Middle frontal gyrus (tissue), 1 donor: Measurements from ENCODE around the gene BRINP3.

Experiments
- DNase-seq: peaks from one replicate; pipeline ENCODE4 v3.0.0-alpha.2; 2015; ENCODE audit warnings: low spot score; ENCODE audit errors: extremely low spot score

BRINP3 gene

DNA sequence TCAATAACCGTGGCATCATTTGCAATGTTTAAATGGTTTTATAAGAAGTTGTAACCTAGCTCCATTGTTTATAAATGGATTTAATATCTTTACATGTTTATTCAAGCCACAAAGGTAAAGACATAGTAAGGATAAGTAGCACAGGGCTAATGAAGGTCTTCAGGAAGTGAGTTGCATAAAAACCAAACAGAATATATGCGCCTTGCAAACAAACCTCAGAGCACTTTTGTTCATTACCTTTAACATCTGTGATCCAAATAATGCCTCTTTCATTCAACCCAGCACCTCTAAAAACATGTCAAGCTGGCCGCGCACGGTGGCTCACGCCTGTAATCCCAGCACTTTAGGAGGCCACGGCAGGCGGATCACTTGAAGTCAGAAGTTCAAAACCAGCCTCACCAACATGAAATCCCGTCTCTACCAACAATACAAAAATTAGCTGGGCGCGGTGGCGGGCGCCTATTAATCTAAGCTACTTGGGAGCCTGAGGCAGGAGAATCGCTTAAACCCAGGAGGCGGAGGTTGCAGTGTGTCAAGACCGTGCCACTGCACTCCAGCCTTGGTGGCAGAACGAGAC, 25.3 kb downstream of the BRINP3 start:
- no peak for DNase-seq

- no peak for DNase-seq
Measured at GRCh38 chr1:190444464-190444863, 33.2 kb downstream of the BRINP3 start.

- no peak for DNase-seq
Measured at GRCh38 chr1:190439447-190439846, 38.2 kb downstream of the BRINP3 start.

DNA sequence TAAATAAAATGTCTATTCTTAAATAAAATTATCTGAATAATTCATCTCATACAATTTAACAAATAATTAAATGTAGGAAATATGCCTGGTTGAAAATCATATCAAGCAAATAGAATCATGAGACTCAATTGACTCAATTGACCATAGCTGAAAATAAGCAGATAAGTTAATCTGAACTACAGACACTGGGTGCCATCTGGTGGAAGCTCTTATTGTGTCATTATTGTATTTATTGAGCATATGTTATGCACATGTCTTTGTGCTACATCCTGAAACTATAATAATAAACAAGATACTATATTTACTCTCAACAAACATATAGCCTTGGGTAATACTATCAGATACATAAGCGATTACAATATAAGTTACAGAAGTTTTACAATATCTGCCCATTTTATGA, 41.0 kb downstream of the BRINP3 start:
- DNase-seq = no peak

GRCh38 chr1:190429932-190430331, 47.7 kb downstream of the BRINP3 start:
- no peak for DNase-seq

- DNase-seq = no peak
Measured at GRCh38 chr1:190429141-190429540, 48.5 kb downstream of the BRINP3 start.

DNA sequence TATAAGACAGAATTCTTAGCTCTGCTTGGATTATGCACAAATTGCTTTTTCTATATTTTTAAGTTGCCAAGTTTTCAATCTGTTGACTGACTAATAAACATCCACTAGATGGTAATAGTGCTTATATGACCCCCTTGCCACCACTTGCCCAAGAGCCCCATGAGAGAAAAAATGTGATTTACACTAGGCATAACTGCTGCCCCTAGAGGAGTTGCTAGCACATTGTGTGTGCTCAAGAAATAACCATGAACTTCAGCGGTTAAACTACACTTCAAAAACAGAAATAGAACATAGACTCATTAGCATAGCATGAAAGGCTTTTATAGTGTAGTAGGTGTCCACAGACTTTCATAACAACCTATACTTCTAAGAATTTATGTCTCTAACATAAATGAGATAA, 61.4 kb downstream of the BRINP3 start:
- DNase-seq = no peak

- DNase-seq = no peak
Measured at GRCh38 chr1:190413142-190413541, 64.5 kb downstream of the BRINP3 start.

DNA sequence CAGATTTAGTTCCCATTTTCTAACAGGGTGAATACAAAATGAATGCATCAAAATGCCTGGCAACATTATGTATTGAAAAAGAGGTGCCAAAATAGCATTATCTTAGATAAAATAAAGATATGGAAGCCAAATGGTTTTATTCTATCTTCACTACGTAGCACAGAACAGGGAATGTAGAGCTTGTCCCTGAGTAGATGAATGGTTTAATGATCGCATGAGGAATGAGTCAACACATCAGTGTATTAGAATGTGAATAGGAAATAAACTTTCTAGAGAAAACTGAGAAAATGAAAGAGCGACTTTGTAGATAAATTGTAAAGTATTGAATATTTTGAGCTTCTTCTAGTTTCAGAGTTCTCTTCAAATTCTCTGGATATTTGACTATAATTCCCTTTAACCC, 74.3 kb downstream of the BRINP3 start:
- no peak for DNase-seq

DNA sequence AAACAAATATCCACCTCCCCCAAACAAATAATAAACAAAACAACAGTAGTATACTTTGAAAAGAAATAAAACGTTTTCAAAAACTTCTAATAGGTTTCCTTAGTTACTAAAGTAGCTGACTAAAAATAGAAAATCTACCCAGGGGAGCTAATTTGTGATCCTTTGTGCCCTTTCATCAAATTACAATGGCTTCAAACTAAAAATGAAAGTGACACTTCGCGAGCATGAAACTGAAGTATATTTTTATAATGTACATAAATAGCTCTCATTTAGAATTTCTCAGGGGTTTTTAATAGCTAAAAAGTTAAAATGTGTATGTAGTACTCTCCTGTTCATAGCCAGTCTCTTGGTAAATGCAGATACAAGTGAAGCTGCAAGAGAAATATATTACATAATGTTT, 78.4 kb downstream of the BRINP3 start:
- no peak for DNase-seq

- no peak for DNase-seq
Measured at GRCh38 chr1:190391582-190391981, 86.1 kb downstream of the BRINP3 start.

DNA sequence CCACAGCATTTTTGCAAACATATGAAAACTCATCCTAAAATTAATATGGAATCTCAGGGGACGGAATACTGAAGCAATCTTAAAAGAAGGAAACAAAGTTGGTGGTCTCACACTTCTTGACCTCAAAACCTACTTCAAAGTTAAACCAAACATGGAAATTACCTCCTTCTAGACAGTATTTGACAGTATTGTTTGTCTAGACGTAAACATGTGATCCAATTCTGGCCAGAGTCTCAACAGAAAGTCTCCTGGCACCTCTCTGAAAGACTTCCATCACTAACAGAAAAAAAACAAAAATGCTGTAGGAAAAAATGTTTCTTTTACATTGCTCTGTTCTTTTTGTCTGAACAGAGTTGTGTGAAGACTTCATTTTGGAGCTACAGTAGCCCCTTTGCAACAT, 99.7 kb downstream of the BRINP3 start:
- DNase-seq = no peak

- DNase-seq = no peak
Measured at GRCh38 chr1:190377294-190377693, 100.4 kb downstream of the BRINP3 start.

GRCh38 chr1:190376044-190376443, 101.6 kb downstream of the BRINP3 start:
- no peak for DNase-seq

DNA sequence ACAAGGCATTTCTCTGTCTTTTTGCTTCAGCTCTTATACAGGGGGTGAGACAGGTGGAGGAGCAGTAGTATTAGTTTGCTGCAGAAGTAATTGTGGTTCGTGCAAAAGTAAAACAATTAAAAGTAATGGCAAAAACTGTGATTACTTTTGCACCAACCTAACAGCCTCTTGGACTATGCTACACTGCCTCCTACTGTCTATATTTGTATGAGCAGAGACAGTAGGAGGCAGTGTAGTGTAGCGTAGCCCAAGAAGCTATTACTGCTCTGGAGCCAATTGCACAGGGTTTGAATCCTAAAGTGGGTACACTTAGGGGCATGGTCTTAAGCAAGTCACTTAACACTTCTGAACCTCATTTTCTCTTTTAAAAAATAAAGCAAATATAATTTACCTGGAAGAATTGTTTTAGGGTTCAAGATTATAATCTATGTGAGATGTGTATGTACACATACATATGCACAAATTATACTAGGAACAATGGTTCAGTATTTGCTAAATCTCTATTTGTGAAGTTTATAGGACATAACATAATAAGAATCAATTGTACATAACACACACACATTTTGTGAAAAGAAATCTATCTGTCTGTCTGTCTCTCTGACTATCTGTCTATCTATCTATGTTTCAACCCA, 103.8 kb downstream of the BRINP3 start:
- no peak for DNase-seq

GRCh38 chr1:190367200-190367599, 110.5 kb downstream of the BRINP3 start:
- DNase-seq = no peak

GRCh38 chr1:190365283-190365682, 112.4 kb downstream of the BRINP3 start:
- no peak for DNase-seq

DNA sequence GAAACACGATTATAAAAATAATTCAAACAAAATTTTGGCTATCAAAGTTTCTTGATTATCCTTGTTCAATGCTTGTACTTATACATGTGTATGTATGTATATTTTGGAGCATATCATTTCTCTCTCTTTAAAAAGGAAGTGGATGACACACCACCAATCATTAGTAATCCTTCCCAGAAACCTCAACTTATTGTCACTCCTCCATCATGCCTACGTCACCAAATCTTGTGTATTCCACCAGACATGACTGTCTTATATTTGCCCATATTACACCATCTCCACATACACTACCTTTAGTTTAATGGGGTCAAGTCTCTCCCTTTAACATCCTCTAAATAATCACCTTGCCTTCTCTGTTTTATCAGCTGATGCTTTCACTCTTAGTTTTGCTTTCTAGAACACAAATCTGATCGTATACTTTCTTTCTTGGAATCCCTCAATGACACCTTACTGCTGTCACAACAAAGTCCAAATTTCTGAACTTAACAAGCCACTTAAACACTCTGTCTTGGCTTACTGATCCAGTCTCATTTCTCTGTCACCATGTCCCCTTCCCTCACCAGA, 124.0 kb downstream of the BRINP3 start:
- DNase-seq = no peak

GRCh38 chr1:190344454-190344853, 133.2 kb downstream of the BRINP3 start:
- DNase-seq = no peak

- DNase-seq = no peak
Measured at GRCh38 chr1:190338829-190339228, 138.8 kb downstream of the BRINP3 start.

GRCh38 chr1:190328871-190329270, 148.8 kb downstream of the BRINP3 start:
- no peak for DNase-seq

DNA sequence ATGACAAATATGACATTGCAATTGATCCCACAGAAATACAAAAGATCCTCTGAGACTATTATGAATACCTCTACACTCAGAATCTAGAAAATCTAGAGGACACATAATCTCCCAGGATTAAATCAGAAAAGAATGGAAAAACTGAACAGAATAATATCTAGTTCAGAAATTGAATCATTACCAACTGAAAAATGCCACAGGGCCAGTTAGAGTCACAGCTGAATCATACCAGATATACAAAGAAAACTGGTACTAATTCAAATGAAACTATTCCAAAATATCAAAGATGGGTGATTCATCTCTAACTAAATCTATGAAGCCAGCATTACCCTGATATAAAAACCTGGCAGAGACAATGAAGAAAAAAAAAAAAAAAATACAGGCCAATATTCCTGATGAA, 149.3 kb downstream of the BRINP3 start:
- DNase-seq = no peak

DNA sequence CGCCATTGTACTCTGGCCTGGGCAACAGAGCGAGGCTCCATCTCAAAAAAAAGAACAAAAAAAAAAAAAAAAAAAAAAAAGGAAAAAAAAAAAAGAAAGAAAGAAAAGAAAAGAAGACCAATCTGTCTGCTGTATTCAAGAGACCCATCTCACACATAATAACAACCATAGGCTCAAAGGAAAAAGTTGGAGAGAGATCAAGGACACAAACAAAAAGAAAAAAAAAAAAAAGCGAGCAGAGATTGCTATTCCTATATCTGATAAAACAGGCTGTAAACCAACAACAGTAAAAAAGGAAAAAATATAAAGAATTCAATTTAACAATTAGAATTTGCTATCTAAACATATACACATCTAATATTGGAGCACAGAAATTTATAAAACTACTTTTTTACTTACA, 150.4 kb downstream of the BRINP3 start:
- DNase-seq = no peak
